ENCODE data around the gene DNMBP.

The DNMBP gene

GRCh38 chr10:100009793-100010676 lies at the start of gene DNMBP:
TSS of gene DNMBP (minus strand) at chr10:100009947. CDS start at chr10:99972124, 37,823 bp downstream.
- peak; percentile 84 for DNase-seq

GRCh38 chr10:100057948-100058347 lies 48.2 kb upstream of the DNMBP start:
- DNase-seq = no peak

- no peak for DNase-seq
Measured at GRCh38 chr10:100053686-100054460, 44.1 kb upstream of the DNMBP start.

- DNase-seq = peak; percentile 80
Measured at GRCh38 chr10:100046021-100046486, 36.3 kb upstream of the DNMBP start.

- DNase-seq = no peak
Measured at GRCh38 chr10:100045592-100045991, 35.8 kb upstream of the DNMBP start.

GRCh38 chr10:100043796-100044195 lies 34.0 kb upstream of the DNMBP start:
- DNase-seq = no peak

- DNase-seq = no peak
Measured at GRCh38 chr10:100043344-100043743, 33.6 kb upstream of the DNMBP start.

- DNase-seq = no peak
Measured at GRCh38 chr10:100041306-100042002, 31.7 kb upstream of the DNMBP start.

GRCh38 chr10:100038561-100039071 lies 28.9 kb upstream of the DNMBP start:
- no peak for DNase-seq

GRCh38 chr10:100037758-100038315 lies 28.1 kb upstream of the DNMBP start:
- no peak for DNase-seq

- no peak for DNase-seq
Measured at GRCh38 chr10:100036850-100037249, 27.1 kb upstream of the DNMBP start.

- no peak for DNase-seq
Measured at GRCh38 chr10:100033766-100034418, 24.1 kb upstream of the DNMBP start.

- no peak for DNase-seq
Measured at GRCh38 chr10:100027416-100027815, 17.7 kb upstream of the DNMBP start.

- DNase-seq = no peak
Measured at GRCh38 chr10:100025576-100025975, 15.8 kb upstream of the DNMBP start.

GRCh38 chr10:100024748-100025147 lies 15.0 kb upstream of the DNMBP start:
- no peak for DNase-seq

- DNase-seq = no peak
Measured at GRCh38 chr10:100022403-100022802, 12.7 kb upstream of the DNMBP start.

GRCh38 chr10:100021322-100021721 lies 11.6 kb upstream of the DNMBP start:
- DNase-seq = no peak

GRCh38 chr10:100020886-100021253 lies 11.1 kb upstream of the DNMBP start:
- no peak for DNase-seq

- DNase-seq = no peak
Measured at GRCh38 chr10:100020142-100020885, 10.6 kb upstream of the DNMBP start.

- no peak for DNase-seq
Measured at GRCh38 chr10:100019787-100020141, 10.0 kb upstream of the DNMBP start.

GRCh38 chr10:100014071-100014762 lies 4.5 kb upstream of the DNMBP start:
- DNase-seq = no peak
